CD14-positive monocyte (primary cell): Measurements from ENCODE around the gene MBP. TPM values are rescaled to one million over a fixed set of nuclear protein-coding genes. Genes with fewer than 3 reads are reported as not detected.

Source experiments
- DNase-seq, 3 donors: peaks; one replicate each; pipeline ENCODE4 v3.0.0-alpha.2; 2011 to 2022
- H2AFZ ChIP-seq: 2 replicates; pipeline ENCODE4 v1.6.0; 2012; ENCODE audit warnings: mild to moderate bottlenecking, low read depth, low read length, inconsistent platforms; ENCODE audit not compliant: insufficient read depth, poor library complexity, severe bottlenecking
- H3K27ac ChIP-seq, 2 donors: 1 replicate in 1 of 2; 2 replicates in 1 of 2; pipeline ENCODE4 v1.5.1; 2012 to 2013; ENCODE audit warnings: low read length in 2 of 2, control low read depth in 1 of 2, inconsistent platforms in 1 of 2, low read depth in 1 of 2, mild to moderate bottlenecking in 1 of 2
- H3K27me3 ChIP-seq, 2 donors: one replicate each; pipeline versions ENCODE4 v1.6.0 to v1.6.1; 2011 to 2013; ENCODE audit warnings: low read length in 2 of 2; ENCODE audit not compliant: control insufficient read depth in 2 of 2, insufficient read depth in 2 of 2
- H3K36me3 ChIP-seq, 2 donors: replicated peaks in 1 of 2; 1 replicate in 1 of 2; 2 replicates in 1 of 2; pipeline versions ENCODE4 v1.5.1 to v1.6.1; 2012 to 2013; ENCODE audit warnings: low read length in 2 of 2, control low read depth in 1 of 2, inconsistent platforms in 1 of 2, mild to moderate bottlenecking in 1 of 2; ENCODE audit not compliant: insufficient read depth in 2 of 2, control insufficient read depth in 1 of 2
- H3K4me1 ChIP-seq, 2 donors: 1 replicate in 1 of 2; 2 replicates in 1 of 2; pipeline versions ENCODE4 v1.5.1 to v1.6.1; 2012 to 2013; ENCODE audit warnings: low read length in 2 of 2, control low read depth in 1 of 2, inconsistent platforms in 1 of 2, mild to moderate bottlenecking in 1 of 2, moderate library complexity in 1 of 2; ENCODE audit not compliant: insufficient read depth in 2 of 2, control insufficient read depth in 1 of 2
- H3K4me2 ChIP-seq: replicated peaks from 2 replicates; pipeline ENCODE3; 2012; ENCODE audit warnings: low read length, moderate library complexity, mild to moderate bottlenecking; ENCODE audit not compliant: poor library complexity, severe bottlenecking; ENCODE audit errors: extremely low read depth
- H3K4me3 ChIP-seq, 3 experiments: fragments of 200-600 bp in 1 of 3; sonication (generic) in 1 of 3; replicated peaks in 1 of 3; 1 replicate in 2 of 3; 2 replicates in 1 of 3; pipeline ENCODE4 v1.5.1; 2011 to 2013; ENCODE audit warnings: low read length in 3 of 3, mild to moderate bottlenecking in 3 of 3, control low read depth in 2 of 3, low read depth in 2 of 3, inconsistent platforms in 1 of 3, moderate library complexity in 1 of 3
- H3K79me2 ChIP-seq: 2 replicates; pipeline ENCODE4 v1.6.0; 2012; ENCODE audit warnings: mild to moderate bottlenecking, control low read depth, inconsistent platforms, low read length, moderate library complexity; ENCODE audit not compliant: insufficient read depth
- H3K9ac ChIP-seq: 2 replicates; pipeline ENCODE4 v1.6.0; 2017; ENCODE audit warnings: low read length, mild to moderate bottlenecking; ENCODE audit not compliant: insufficient read depth, poor library complexity, severe bottlenecking
- H3K9me3 ChIP-seq, 2 donors: replicated peaks in 1 of 2; 1 replicate in 1 of 2; 2 replicates in 1 of 2; pipeline versions ENCODE4 v1.5.1 to v1.6.1; 2012 to 2013; ENCODE audit warnings: low read length in 2 of 2, control low read depth in 1 of 2; ENCODE audit not compliant: control insufficient read depth in 1 of 2, insufficient read depth in 1 of 2
- H4K20me1 ChIP-seq: 2 replicates; pipeline ENCODE4 v1.6.0; 2012; ENCODE audit warnings: mild to moderate bottlenecking, low read length, control low read depth, moderate library complexity; ENCODE audit not compliant: insufficient read depth
- H3K27ac Mint-ChIP-seq, 7 donors: one replicate each; pipeline ENCODE4 v1.8.0; 2020; ENCODE audit warnings: mild to moderate bottlenecking in 7 of 7, mixed read lengths in 7 of 7, moderate library complexity in 6 of 7, inconsistent platforms in 2 of 7
- H3K27me3 Mint-ChIP-seq, 3 donors: one replicate each; pipeline ENCODE4 v1.8.0; 2021 to 2022; ENCODE audit warnings: low read depth in 3 of 3, mild to moderate bottlenecking in 3 of 3, mixed read lengths in 3 of 3, moderate library complexity in 3 of 3, inconsistent platforms in 1 of 3
- H3K36me3 Mint-ChIP-seq, 2 donors: one replicate each; pipeline ENCODE4 v1.8.0; 2020; ENCODE audit warnings: mixed read lengths in 2 of 2, inconsistent platforms in 1 of 2, mild to moderate bottlenecking in 1 of 2
- H3K4me1 Mint-ChIP-seq: one replicate; pipeline ENCODE4 v1.8.0; 2020; ENCODE audit warnings: mild to moderate bottlenecking, mixed read lengths
- H3K4me3 Mint-ChIP-seq, 2 donors: one replicate each; pipeline ENCODE4 v1.8.0; 2020; ENCODE audit warnings: mild to moderate bottlenecking in 2 of 2, mixed read lengths in 2 of 2, moderate library complexity in 1 of 2
- H3K9me3 Mint-ChIP-seq, 7 donors: one replicate each; pipeline ENCODE4 v1.8.0; 2020 to 2022; ENCODE audit warnings: mixed read lengths in 7 of 7, mild to moderate bottlenecking in 6 of 7, moderate library complexity in 6 of 7, inconsistent platforms in 2 of 7
- WGBS: methylation state at CpG from one replicate; pipeline ENCODE4 v1.1.5; 2013; ENCODE audit warnings: missing lambda C conversion rate; ENCODE audit not compliant: insufficient coverage; 5-methylcytosine and 5-hydroxymethylcytosine counted together
- intact Hi-C, 2 donors: fragments of 100-400 bp; cut with micrococcal nuclease; formaldehyde crosslinking; loops; one replicate each; pipeline versions ENCODE4 v1.15.0 to v1.15.1; 2023
- polyA plus RNA-seq, 3 donors: library from polyadenylated mRNA; depleted of rRNA in 1 of 3; unstranded in 2 of 3; stranded (reverse) in 1 of 3; fragments of 300-500 nt in 2 of 3; fragments of >200 nt in 1 of 3; fragmentation: Illumina TruSeq in 2 of 3; gene quantifications; 1 replicate in 2 of 3; 2 replicates in 1 of 3; pipeline ENCODE4 v1.2.3, GENCODE V29; 2012 to 2021
- TF ChIP-seq, protein P1 (sequence below): fragments of 200-600 bp; IDR thresholded peaks from one replicate; pipeline ENCODE4 v1.8.0; 2022; ENCODE audit warnings: antibody characterized with exemption, mild to moderate bottlenecking

Gene MBP
- polyA plus RNA-seq, 3 donors, result 47.7 to 81.0 (median 50.4) TPM

DNA sequence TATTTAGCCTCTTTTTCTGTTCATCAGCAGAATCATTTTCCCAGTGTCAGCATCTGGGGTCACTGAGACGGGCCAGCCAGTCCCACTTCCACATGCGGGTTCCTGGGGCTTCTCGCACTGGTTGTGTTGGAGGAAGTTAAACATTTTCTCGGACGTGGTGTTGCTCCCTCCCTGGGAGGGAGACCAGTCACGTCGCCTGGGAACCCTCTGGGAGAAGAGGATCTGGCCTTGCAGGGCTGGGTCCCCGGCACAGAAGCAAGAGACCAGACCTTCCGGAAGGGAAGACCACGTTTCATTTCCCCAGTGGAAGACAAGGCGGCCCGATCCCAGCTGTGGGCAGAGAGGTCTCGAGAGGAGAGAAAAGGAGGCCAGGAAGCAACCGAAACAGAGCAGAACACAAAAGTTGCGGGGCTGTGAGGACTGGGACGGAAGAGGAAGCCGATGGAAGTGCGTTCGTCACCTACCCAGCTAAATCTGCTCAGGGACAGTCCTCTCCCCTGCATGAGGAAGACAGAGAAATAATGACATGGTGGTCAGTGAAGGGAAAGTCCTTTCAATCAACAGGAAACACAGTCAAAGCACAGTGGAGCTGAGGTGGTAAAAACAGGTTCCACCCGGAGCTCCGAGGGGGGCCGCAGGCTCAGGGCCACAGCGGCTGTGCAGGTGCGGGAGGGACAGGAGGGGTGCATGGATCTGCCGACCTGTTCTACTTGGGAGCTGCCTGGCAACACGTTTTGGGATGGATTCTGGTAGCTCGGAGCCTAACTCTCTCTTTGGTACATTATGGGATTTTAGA, 144.4 kb downstream of the MBP start:
- WGBS, result 60% methylated on average over 21 of the region's 27 CpGs
- Histone ChIP-seq H4K20me1 (no peaks in the 10 kb centered on the region), H3K4me3 (peak overlapping the region in 1 of 3 experiments; percentile 27), H3K9me3 (no peaks in the 10 kb centered on the region), H3K36me3 (no peaks in the 10 kb centered on the region), H3K9ac (no peak overlapping the region), H3K4me1 (peaks cover 21 to 22% of the 10 kb centered on the region in 2 donors), H3K27ac (peak overlapping the region; percentile 2 to 23), H3K27me3 (no peaks in the 10 kb centered on the region), H2AFZ (peak overlapping the region; percentile 26), H3K4me2 (peak overlapping the region; percentile 43), H3K79me2 (no peaks in the 10 kb centered on the region)
- H3K27me3 Mint-ChIP-seq, result peaks cover 1 to 8% (median 5%) of the 10 kb centered on the region in 3 donors
- TF ChIP-seq, protein P1, sequence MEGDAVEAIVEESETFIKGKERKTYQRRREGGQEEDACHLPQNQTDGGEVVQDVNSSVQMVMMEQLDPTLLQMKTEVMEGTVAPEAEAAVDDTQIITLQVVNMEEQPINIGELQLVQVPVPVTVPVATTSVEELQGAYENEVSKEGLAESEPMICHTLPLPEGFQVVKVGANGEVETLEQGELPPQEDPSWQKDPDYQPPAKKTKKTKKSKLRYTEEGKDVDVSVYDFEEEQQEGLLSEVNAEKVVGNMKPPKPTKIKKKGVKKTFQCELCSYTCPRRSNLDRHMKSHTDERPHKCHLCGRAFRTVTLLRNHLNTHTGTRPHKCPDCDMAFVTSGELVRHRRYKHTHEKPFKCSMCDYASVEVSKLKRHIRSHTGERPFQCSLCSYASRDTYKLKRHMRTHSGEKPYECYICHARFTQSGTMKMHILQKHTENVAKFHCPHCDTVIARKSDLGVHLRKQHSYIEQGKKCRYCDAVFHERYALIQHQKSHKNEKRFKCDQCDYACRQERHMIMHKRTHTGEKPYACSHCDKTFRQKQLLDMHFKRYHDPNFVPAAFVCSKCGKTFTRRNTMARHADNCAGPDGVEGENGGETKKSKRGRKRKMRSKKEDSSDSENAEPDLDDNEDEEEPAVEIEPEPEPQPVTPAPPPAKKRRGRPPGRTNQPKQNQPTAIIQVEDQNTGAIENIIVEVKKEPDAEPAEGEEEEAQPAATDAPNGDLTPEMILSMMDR, result no peak
- H3K36me3 Mint-ChIP-seq, result peaks cover 0 to 1% of the 10 kb centered on the region in 2 donors
- intact Hi-C loops, result loop anchor here in 1 of 2 donors (10.0 kb wide), 1 partner anchor 183 kb away; no protein-coding TSS in a partner anchor
- peaks cover 0 to 2% (median 0%) of the 10 kb centered on the region in 7 donors for H3K9me3 Mint-ChIP-seq
- H3K27ac Mint-ChIP-seq, result peak overlapping the region in 5 of 7 donors; percentile 44 to 82 (median 60)
- H3K4me3 Mint-ChIP-seq, result peak overlapping the region; percentile 67 to 75
- peaks cover 23% of the 10 kb centered on the region for H3K4me1 Mint-ChIP-seq
- peak in 2 of 3 donors; percentile 37 to 41 for DNase-seq

DNA sequence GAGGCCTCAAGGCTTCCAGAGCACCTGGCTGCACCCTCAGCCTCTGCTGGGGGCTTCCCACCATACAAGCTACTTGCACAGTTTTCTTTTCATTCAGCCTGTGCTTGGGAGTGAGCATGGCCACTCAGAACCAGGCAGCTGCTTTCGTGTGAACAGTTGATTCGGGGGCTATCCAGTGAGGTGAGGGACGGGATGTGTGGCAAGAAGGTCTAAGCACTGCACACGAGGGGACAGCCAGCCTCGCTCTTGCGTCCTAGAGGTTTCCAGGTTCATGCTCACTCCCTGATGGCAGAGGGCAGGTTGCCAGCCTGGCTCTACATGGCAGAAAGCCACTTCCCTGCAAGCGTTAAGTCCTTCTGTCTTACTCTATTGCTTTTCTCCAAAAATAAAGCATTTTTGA, 146.2 kb downstream of the MBP start:
- no peaks in the 10 kb centered on the region for H3K36me3 ChIP-seq
- no peak overlapping the region for H3K4me3 ChIP-seq
- H3K4me1 ChIP-seq, result peaks cover 22 to 24% of the 10 kb centered on the region in 2 donors
- Mint-ChIP-seq H3K9me3 (peaks cover 0 to 2% (median 0%) of the 10 kb centered on the region in 7 donors), H3K27me3 (peaks cover 1 to 5% (median 4%) of the 10 kb centered on the region in 3 donors), H3K27ac (peak overlapping the region in 1 of 7 donors; percentile 54), H3K4me1 (peaks cover 25% of the 10 kb centered on the region), H3K4me3 (no peak overlapping the region), H3K36me3 (peaks cover 0 to 1% of the 10 kb centered on the region in 2 donors)
- H3K9ac ChIP-seq, result no peak overlapping the region
- H4K20me1 ChIP-seq, result no peaks in the 10 kb centered on the region
- TF ChIP-seq, protein P1, result no peak
- no peak for DNase-seq
- no peak overlapping the region for H2AFZ ChIP-seq
- H3K9me3 ChIP-seq, result no peaks in the 10 kb centered on the region
- H3K4me2 ChIP-seq, result no peak overlapping the region
- H3K79me2 ChIP-seq, result no peaks in the 10 kb centered on the region
- 93% methylated on average over 5 of the region's 7 CpGs for WGBS
- no peak overlapping the region for H3K27ac ChIP-seq
- intact Hi-C loops, result loop anchor here in 1 of 2 donors (10.0 kb wide), 1 partner anchor 182 kb away; no protein-coding TSS in a partner anchor
- no peaks in the 10 kb centered on the region for H3K27me3 ChIP-seq
